Spleen (tissue), 7 donors: Measurements from ENCODE around the gene SPHK2.

ENCODE experiments used
- CTCF ChIP-seq, 11 experiments: fragments of 200-600 bp in 7 of 11; fragments of 450-650 bp in 4 of 11; sonication (generic) in 4 of 11; IDR thresholded peaks in 8 of 11; conservative IDR thresholded peaks in 3 of 11; 1 replicate in 7 of 11; 2 replicates in 4 of 11; pipeline versions ENCODE4 v1.4.0 to v1.8.0; 2016 to 2021; ENCODE audit warnings: antibody characterized with exemption in 11 of 11, inconsistent platforms in 4 of 11, mild to moderate bottlenecking in 1 of 11
- POLR2AphosphoS5 ChIP-seq, 3 donors: sonication (generic); formaldehyde crosslinking; IDR thresholded peaks; one replicate each; pipeline ENCODE4 v1.5.1; 2017; ENCODE audit warnings: antibody characterized with exemption in 3 of 3
- donor health status: DM: no; HTN: no; CAD: no; lungs with moderate emphysema.
- donor health status: DM: no; HTN: no; CAD: no.
- donor health status: DM: no; HTN: no; CAD: no.

GRCh38 chr19:48669903-48670668 is 50.8 kb downstream of the SPHK2 start:
- TF ChIP-seq POLR2AphosphoS5 (IDR thresholded peaks at IDR 0.05) (no peak), CTCF (IDR thresholded peaks at IDR 0.05 in 8 of 11, conservative IDR thresholded peaks at IDR 0.05 in 3 of 11) (no peak)
